CD4-positive, alpha-beta T cell treated with Interleukin-17A for 4 hours (primary cell): ENCODE data around the gene YBX3.
A peak's percentile ranks its signal among the peaks of the same experiment; 100 is the strongest.

Experiments
- DNase-seq: peaks from one replicate; pipeline ENCODE4 v3.0.0-alpha.2; 2020; ENCODE audit warnings: mixed read lengths

Gene YBX3

DNA sequence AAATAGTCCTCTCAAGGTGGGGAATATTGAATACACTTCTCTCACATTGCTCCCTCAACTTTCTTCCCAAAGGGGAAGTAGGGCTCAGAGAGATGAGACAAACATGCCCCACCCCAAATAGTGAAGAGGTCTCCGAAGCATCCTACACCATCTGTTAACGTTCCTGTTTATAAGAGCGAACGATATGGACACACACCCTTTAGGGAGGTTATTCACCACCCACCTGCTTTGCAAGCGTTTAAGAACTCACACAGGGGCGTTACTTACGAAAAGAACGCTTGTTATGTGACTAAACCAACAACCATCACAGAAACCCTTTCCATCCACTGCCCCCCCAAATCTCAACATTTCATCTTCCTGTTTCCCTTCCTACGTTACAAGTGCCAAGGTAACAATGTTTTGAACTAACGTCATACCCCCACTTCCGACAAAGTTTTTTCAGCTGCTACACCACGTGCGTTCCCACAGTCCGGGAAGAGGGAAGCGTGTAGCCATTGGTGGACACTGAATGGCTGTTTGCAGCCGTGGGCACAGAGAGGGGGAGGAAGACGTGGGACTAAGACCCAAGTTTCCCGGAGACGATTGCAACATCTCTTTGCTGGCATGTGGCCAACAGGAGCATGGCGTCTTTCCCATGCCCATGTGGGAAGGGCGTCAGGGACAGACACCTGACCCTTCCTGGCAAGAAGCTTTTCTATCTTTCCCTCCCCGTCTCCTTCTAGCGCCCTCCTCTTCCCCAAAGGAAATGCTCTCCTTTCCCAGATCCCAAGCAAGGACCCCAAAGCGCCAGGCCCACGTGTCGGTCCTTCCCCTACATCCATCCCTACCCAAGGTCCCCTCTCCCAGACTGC lies 1.2 kb downstream of the YBX3 start:
- DNase-seq: peak; percentile 12

DNA sequence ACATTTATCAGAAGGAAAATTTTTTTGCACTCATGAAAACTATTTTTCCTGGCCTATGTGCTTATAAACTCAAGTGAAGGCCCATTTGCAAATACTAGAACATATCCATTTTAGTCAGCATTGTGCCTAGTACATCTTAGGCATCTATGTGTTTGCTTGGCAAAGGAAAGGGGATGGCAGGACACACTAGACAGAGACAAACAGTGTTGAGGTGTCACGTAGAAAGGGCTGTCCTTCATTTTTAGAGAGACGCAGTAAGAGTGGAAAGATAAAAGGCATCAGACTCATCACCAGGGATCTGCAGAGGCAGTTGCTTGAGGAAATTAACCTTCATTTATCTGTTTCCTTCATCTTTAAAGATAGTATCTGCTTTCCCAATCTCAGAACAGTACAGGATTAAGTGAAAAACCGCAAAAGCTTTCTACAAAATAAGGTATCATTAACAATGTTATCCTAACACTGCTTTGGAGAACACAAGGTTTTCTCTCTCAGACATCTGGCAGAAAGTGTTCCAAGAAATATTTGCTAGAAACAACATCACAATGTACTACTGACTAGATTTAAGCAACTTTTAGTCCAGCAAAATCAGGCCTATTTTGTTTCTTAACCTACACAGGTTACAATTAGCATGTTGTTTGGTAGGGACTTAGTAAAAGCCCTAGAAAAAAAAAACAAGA lies 2.0 kb downstream of the YBX3 start:
- DNase-seq: no peak

DNA sequence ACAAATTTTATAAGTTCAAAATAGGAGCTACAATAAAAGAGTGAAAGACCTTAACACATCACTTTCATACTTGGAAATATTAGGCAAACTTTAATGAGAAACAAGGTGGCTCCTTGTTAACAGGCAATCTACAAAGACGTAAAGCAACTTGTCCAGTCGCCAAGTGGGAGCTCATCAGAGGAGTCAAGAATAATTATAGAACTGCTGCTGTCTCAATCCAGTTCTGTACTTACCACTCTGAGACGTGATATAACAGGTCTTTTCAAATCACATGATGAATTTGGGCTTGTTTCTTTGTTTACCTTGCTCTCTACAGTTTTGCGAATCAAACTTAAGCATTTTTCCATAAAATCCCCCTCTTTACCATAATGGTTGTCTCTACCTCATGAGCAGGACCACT lies 3.6 kb downstream of the YBX3 start:
- no peak for DNase-seq

DNA sequence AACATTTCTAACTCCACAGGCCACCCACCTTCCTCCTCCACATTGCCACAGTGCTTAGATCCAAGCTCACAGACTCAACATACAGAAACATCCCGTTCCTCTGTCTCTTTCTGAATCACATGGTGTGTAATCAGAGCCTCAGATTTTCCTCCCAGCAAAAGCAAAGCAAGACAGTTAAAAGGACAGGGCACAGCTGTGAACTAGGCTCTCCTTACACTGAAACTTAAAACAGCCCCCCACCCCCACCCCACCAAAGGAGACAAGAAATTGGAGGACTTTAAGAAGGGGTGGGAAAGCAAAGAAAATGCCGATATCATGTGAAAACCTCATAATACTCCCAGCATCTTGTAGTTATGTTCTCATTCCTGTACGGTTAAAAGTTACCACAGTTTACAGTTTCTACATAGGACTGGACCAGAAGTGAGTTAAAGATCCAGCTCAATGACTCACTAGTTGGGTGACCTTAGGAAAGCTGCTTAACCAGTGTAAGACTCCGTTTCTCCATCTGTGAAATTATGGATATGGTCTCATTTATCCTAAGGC lies 4.8 kb downstream of the YBX3 start:
- no peak for DNase-seq

DNA sequence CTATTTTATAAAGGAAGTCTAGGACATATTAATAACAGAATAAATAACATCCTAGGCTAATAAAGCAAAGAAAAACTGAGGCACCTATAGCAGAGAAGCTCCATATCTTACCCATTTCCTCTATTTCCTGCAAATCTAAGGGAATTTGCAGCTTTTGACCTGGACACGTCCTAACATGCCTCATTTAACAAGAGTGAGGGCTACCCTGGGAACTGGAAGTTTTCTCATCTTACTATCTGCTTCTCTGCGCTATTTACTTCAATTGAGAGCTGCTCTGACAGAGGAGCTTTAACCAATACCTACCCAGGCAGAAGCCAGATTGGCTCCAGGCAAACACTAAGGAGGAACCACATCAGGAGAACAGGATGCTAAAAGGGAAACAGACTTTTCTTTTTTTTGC lies 5.7 kb downstream of the YBX3 start:
- DNase-seq: no peak

DNA sequence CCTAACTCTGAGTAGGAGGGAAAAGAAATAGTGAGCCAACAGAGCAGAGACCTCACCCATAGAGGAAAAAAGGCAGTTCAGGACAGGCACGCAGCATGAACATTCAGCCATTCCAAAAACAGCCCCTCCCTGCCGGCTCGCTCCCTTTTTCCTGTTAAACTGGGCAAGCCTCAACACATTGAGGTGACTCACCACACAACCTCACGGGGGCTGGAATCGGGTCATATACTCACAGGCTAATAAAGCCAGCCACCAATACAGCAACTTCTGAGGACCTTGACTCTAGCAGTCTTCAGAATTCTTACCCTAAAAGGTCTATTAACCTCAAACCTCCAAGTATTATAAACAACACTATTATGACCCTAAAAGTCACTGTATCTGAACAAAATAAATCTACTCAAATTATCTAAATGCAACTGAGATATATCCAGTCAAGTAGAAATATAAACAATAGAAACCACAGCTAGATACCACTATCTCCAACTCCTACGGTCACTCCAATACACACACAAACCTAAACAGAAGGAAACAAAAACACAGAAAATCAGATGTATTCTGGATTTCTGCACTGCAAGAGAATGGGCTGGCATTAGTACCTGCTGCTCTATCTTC lies 6.3 kb downstream of the YBX3 start:
- DNase-seq: no peak

DNA sequence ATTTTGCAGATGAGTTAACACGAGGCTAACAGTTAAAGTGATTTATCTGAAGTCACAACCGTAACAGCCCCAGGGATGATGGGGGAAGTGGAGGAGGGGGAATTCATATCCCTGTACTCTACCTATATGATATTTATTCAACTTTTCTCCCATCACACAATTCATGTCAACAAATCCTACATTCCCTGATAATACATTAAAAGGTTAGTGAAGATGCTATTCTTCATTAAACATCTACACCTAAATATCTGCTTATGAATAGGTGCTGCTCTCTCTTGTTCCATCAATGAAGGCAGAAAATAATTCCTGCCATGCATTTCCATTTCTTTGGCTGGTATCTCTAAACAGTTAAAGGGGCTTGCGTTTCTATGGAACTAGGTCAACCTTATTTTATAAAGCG lies 6.8 kb downstream of the YBX3 start:
- no peak for DNase-seq

DNA sequence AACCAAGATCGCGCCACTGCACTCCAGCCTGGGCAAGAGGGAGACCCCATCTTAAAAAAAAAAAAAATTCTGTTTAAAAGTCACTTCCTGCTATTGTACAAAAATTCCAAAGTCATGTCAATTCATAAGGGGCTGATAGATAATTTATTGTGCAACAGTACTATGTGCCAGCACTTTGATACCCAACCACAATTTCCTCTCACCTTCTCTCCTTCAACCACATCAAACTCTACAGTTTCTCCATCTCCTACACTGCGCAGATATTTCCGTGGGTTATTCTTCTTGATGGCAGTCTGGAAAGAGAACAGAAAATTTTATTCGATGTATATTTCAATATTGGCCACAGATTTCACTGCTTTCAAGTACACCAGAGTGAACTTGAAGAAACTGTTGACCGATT lies 7.6 kb downstream of the YBX3 start:
- peak; percentile 3 for DNase-seq

DNA sequence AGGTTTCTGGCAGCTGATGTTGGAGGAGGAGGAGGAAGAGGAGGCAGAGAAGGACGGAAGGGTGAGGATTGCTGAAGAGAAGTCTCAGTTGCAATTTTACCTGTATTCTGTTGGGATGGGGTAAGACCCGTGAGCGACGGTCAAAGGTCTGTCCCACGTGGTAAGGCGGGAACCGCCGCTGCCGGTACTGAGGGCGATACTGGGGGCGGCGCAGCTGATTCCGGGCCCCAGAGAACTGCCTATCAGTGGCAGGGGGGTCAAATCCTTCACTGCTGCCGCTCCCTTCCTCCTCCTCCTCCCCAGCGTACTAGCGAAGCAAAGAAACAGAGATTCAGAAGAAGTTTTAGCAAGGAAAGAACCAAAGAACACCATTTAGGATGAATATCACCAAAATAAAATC lies 13.3 kb downstream of the YBX3 start:
- no peak for DNase-seq

DNA sequence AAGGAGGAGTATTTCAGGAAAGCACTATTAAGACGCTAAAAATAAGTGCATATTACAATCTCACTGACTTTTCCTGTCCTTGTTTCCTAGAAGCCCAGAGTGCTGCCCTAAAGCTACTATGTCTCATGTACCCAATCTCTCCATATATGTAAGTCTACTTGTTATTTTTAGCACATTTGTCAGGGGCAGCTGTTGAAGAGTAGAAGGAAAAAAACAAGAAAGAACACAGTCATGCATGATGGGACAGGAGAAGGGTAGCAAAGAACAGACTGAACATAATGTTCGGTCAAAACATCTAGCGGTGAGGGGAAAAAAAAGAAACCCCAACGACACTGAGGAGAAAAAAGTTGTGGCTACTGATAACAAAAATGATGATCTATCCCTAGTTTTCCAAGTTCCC lies 14.3 kb downstream of the YBX3 start:
- no peak for DNase-seq

DNA sequence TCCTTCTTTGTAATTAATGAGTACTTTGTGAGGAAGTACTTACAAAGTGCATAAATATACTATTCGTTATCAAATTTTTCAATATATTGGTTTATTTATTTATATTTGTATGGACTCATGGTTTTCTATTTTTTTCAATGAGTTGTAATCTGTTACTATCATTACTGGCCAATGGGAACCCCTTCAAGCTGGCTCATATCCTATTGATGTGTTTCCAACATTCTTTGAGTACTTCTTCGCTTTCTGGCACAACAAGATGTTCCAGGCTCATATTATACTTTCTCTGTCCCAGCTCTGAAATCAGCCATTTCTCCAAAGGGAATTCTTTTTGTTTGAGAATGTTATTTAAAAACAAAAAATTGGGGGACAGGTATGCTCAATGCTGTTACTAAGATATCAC lies 17.5 kb downstream of the YBX3 start:
- no peak for DNase-seq

DNA sequence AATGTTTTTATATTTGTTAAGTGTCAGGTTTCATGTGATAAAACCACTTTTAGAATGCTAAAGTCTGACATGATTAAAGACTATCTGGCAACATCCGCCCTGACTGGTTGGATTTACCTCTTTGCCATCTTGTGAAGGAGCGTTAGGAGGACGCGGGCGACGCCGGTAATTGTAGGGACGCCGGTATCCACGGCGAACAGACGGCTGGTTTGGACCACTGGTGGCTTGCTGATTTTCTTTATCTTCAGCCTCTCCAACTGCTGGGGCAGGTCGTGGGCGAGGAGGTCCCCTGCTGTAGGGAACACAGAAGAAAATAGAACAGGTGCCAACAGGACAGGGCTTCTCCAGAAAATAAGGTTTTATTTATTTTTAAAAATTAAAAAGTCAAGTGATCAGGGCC lies 21.3 kb downstream of the YBX3 start:
- DNase-seq: no peak

DNA sequence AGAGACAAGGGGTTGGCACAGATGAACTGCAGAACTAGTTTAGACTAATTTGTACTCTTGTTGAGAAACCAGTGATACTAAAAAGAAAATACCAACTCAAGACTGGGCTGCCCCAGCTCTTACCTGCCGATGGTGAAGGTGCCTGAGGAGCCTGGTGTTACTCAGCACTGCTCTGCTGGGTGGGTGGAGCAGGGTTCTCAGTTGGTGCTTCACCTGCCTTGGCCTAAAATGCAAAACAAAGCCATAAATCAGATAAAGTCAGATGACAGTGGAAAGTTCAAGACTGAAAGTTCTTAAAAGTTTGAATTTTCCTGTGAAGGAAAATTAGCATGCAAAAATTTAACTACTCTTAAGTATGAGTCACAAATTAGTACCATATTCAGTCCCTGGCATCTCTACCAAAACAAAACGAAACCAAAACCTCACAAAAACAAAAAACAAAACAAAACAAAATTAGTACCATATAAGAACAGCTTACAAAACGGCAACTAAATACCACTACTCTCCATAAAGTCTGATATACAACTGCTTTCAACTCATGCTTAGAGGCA lies 21.9 kb downstream of the YBX3 start:
- peak; percentile 3 for DNase-seq

DNA sequence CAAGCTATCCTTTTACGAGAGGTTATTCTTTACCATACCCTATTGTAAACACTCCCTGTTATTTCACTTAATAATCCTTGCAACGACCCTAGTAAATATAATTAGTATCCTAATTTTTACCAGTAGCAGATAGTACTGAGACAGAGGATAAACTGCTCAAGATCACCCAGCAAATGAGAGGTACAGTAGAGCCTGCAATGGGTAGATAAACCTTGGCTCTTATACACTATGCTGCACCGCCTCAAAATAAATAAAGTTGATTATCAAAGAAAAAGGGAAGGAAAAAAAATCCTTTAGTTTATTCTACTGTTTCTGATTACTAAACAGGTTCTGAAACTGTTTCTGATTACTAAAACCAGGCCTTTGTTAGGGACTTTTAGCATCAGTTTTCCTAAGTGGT lies 22.5 kb downstream of the YBX3 start:
- no peak for DNase-seq

DNA sequence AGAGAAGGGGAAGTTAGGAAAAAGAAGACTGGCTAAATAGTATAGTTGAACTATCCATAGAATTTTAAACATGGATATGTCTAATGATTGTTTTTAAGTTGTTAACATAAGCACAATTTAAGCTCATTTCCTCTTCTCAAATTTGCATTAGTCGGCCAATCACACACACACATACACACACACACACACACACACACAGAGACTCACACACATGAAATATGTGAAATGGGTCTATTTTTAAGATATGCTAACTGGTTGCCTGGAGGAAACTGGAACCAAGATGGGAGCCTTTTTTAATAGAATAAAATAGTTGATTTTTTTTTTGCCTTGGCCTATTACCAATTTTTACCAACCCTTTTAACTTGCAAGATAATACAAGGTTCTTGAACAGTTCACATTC lies 25.3 kb downstream of the YBX3 start:
- no peak for DNase-seq

DNA sequence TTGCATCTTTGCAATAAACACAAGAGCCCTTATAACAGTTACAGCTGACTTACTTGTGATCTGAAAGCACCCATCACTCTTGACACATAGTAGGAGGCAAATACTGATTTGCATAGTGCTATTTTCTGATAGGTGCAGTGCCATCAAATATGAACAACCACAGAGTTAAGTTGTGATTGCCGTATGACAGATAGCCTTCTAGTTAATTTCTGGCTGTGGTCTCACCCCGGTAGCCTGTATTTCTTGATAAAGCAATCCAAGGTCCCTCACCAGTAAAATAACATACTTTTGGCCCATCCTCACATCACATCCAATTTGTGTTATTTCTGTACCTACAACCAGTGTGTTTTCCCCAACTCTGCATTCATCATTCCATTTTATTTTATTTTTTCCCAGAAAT lies 26.0 kb downstream of the YBX3 start:
- no peak for DNase-seq

DNA sequence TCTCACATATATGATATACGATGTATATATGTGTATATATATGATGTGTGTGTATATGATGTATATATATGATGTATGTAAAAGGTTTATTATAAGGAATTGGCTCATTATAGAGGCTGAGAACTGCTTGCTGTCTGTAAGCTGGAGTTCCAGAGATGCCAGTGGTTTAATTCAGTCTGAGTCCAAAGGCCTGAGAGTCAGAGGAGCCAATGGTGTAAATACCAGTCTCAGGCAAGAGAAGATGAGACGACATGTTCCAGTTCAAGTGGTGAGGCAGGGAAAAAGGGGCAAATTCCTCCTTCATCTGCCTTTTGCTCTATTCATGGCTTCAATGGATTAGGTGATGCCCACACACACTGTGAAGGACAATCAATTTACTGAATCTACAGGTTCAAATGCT lies 32.2 kb downstream of the YBX3 start:
- DNase-seq: no peak

DNA sequence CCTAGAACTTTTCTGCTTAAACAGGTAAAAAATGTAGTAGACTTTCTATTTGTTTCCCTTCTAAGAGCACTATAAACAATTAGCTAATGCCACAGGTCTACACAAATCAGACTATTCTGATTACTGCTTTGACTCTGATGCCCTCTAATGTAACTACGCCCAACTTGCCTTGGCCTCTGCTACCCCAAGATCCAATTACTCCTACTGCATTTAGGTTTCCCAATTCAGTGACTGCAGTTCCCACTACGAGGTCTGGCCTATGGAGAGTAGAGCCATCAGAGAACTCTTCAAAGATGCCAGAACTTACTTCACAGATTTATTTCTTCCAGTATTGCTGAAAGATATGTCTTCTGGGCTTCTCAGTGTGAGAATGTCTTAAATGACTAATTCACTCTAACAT lies 34.0 kb downstream of the YBX3 start:
- DNase-seq: no peak

DNA sequence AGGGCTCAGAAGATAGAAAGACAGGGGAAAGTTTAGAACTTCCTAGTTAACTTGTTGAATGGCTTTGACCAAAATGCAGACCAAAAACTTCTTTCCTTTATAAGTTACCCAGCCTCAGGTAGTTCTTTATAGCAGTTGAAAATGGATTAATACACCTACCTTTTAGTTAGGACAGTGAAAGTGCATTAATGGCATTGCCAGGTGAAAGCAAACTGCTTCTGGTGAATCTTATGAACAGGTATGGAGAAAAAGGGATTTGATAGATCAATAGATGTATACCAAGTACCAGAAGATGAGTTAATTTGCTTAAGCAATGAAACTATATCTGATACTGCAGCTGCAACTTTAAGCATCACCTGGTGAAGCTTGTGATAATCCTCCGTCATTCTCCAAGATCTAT lies 35.1 kb downstream of the YBX3 start:
- DNase-seq: no peak

DNA sequence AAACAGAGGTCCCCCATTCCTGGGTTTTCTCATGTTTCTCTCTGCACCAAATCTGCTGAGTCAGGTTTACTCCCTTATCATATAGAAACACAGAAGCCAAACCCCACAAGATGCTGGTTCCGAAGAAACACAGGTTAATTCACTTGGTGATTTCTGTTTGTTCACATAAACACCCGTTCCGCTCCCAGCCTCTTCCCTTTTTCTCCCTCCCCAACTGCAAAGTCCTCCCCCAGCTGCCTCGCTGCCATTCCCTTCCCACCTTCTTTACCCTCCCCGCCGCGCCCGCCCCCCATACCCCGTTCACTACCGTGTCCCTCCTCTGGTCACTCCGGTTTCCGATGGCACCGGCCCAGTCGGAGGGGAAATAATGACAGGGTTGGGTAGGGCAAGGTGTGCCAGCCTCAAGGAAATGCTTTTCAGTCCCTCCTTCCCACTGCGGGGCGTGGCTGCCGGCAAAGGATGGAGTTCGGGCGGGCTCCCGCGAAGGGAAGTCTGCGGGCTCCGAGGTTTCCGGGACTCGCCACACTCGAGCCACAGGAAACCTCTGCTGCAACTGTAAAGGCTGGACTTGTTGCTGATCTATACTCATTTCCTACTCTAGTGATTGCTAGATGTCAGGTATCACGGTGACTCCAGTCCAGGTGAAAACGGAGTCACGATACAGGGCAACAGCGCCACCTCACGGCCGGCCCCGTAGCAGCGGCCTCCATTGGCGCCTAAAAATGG lies 49.3 kb downstream of the YBX3 start, which contains the start of gene STYK1:
Gene STYK1 (minus strand): TSS at position 394 of the 726 bp plus-strand sequence. CDS start 39,434 bp downstream, outside the sequence.
- peak; percentile 68 for DNase-seq

DNA sequence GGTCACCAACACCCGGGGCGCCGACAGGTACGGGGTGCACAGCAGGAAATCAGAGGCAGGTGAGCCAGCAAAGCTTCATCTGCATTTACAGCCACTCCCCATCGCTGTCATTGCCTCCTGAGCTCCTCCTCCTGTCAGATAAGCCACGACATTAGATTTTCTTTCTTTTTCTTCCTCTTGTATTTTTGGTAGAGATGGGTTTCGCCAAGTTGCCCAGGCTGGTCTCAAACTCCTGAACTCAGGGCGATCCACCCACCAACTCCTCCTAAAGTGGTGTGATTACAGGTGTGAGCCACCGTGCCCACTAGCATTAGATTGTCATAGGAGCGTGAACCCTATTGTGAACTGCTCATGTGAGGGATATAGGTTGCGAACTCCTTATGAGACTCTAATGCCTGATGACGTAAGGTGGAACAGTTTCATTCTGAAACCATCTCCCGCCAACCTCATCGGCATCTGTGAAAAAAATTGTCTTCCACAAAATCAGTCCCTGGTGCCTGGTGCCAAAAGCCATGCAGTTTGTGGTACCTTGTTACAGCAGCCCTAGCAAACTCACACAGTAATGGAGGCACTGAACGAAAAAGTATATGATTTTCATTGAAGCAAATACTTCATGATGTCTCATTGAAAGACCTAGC lies 50.8 kb downstream of the YBX3 start:
- DNase-seq: peak; percentile 11

DNA sequence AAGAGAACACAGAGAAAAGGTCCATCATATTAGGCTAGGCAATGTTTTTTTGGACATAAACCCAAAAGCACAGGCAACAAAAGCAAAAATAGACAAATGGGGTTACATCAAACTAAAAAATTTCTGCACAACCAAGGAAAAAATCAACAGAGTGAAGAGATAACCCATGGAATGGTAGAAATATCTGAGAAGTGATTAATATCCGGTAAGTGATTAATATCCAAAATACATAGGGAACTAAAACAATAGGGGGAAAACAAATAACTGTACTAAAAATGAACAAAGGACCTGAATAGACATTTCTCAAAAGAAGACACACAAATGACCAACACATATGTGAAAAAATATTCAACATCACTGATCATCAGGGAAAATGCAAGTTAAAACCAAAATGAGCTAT lies 53.6 kb downstream of the YBX3 start:
- DNase-seq: no peak
